Testis (tissue), 2 donors: ENCODE measurements around the gene PRODH.
"Not testable (repeated sequence)": the region's sequence is repeated elsewhere in the genome, so short reads cannot be mapped to it uniquely, and the experiment has no call there.

Experiments used
- CTCF ChIP-seq, 3 experiments: fragments of 450-650 bp in 2 of 3; fragments of 200-600 bp in 1 of 3; sonication (generic) in 1 of 3; IDR thresholded peaks; one replicate each; pipeline ENCODE4 v1.5.1; 2016 to 2019; ENCODE audit warnings: antibody characterized with exemption in 3 of 3, mild to moderate bottlenecking in 2 of 3, moderate library complexity in 1 of 3
- POLR2A ChIP-seq: fragments of 450-650 bp; IDR thresholded peaks from one replicate; pipeline ENCODE4 v1.6.1; 2017; ENCODE audit warnings: antibody characterized with exemption, mild to moderate bottlenecking, moderate library complexity

DNA sequence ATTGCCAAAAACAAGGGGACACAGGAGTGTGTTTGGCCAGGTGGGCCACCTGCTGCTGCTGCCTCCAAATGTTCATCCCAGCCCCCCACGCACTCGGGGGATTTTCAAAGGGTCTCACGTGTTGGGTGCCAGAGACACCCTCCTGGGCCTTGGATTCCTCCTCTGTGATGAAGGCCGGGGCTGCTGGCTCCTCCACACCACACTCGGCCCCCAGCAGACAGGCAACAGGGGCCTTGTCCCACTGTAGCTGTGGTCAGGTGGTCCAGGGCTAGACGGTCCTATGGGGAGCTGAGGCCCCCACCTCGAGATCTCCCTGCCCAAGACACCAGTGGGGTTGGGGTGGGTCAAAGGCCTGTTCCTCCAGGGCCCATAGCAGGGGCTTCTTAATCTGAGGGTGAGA is 25.1 kb upstream of the PRODH start:
- not testable (repeated sequence) for TF ChIP-seq CTCF (IDR thresholded peaks at IDR 0.05); POLR2A
